BJ (cell line): Measurements from ENCODE around the gene PLEKHD1. TPM values are rescaled to one million over a fixed set of nuclear protein-coding genes. Genes with fewer than 3 reads are reported as not detected.
A peak's percentile ranks its signal among the peaks of the same experiment; 100 is the strongest.

ENCODE experiments used
- CTCF ChIA-PET: fragments of 350-600 bp; formaldehyde crosslinking; extraction: SDS; loops from one replicate; lab custom pipeline; 2021; ENCODE audit warnings: antibody characterized with exemption, inconsistent platforms; lab: Yijun Ruan, JAX
- POLR2A ChIA-PET: fragments of 300-600 bp; sonication (Branson Sonifier 250); formaldehyde crosslinking; extraction: SDS; loops from one replicate; lab custom pipeline; 2021; ENCODE audit warnings: antibody characterized with exemption; lab: Charles Lee
- DNase-seq: peaks from one replicate; pipeline ENCODE4 v3.0.0-alpha.2; 2011; ENCODE audit warnings: low read depth
- H3K27me3 ChIP-seq: 2 replicates; pipeline ENCODE4 v1.6.0; 2011; ENCODE audit warnings: low read length; ENCODE audit not compliant: control insufficient read depth, insufficient read depth
- H3K36me3 ChIP-seq: 2 replicates; pipeline ENCODE4 v1.5.1; 2011; ENCODE audit warnings: low read length; ENCODE audit not compliant: control insufficient read depth, insufficient read depth
- H3K4me3 ChIP-seq: 2 replicates; pipeline ENCODE4 v1.5.1; 2011; ENCODE audit warnings: low read depth, mild to moderate bottlenecking, control low read depth, low read length
- CTCF ChIP-seq: IDR thresholded peaks from 2 replicates; pipeline ENCODE4 v1.5.1; 2011; ENCODE audit warnings: low read depth, mild to moderate bottlenecking, control low read depth, inconsistent platforms, low read length, moderate library complexity; ENCODE audit not compliant: insufficient read depth
- polyA plus RNA-seq: library from polyadenylated mRNA; depleted of rRNA; stranded (reverse); fragments of >200 nt; gene quantifications from 2 replicates; pipeline ENCODE4 v1.2.3, GENCODE V29; 2011

The PLEKHD1 gene
- polyA plus RNA-seq, 1 experiment = 0.01 TPM

- DNase-seq = no peak
- Histone ChIP-seq H3K4me3 (no peak overlapping the region), H3K27me3 (peaks cover 23% of the 10 kb centered on the region), H3K36me3 (no peaks in the 10 kb centered on the region)
- ChIA-PET CTCF (interaction anchor here (1.0 to 1.2 kb wide), 2 partner anchors 20 to 21 kb away, joined by 3 to 5 read pairs; no protein-coding TSS in a partner anchor), POLR2A (no interaction called here)
- TF ChIP-seq CTCF = no peak
These were observed 4.4 kb upstream of the PLEKHD1 start for GRCh38 chr14:69480136-69480535.

GRCh38 chr14:69481815-69482568, 2.5 kb upstream of the PLEKHD1 start:
- H3K4me3 ChIP-seq = no peak overlapping the region
- TF ChIP-seq CTCF = no peak
- DNase-seq = no peak
- ChIA-PET CTCF (interaction anchor here (0.7 to 2.0 kb wide), 2 partner anchors 22 to 239 kb away, joined by 4 read pairs; no protein-coding TSS in a partner anchor), POLR2A (no interaction called here)
- no peaks in the 10 kb centered on the region for H3K36me3 ChIP-seq
- H3K27me3 ChIP-seq = peaks cover 36% of the 10 kb centered on the region

GRCh38 chr14:69483765-69484443, 624 bp upstream of the PLEKHD1 start:
- CTCF ChIA-PET = interaction anchor here (0.9 kb wide), 1 partner anchor 9 kb away, joined by 5 read pairs; no protein-coding TSS in a partner anchor
- no peak for DNase-seq
- H3K4me3 ChIP-seq = peak overlapping the region; percentile 0; the same call in 1 of the 2 replicates
- no peak for TF ChIP-seq CTCF
- POLR2A ChIA-PET = no interaction called here
- H3K27me3 ChIP-seq = peaks cover 41% of the 10 kb centered on the region
- H3K36me3 ChIP-seq = no peaks in the 10 kb centered on the region

GRCh38 chr14:69485315-69485660, 760 bp downstream of the PLEKHD1 start:
- DNase-seq = no peak
- Histone ChIP-seq H3K36me3 (no peaks in the 10 kb centered on the region), H3K27me3 (peaks cover 43% of the 10 kb centered on the region), H3K4me3 (no peak overlapping the region)
- ChIA-PET POLR2A (no interaction called here), CTCF (interaction anchor here (0.8 to 1.1 kb wide), 2 partner anchors 10 to 34 kb away, joined by 3 read pairs; no protein-coding TSS in a partner anchor)
- TF ChIP-seq CTCF = no peak

GRCh38 chr14:69485701-69486100, 1.2 kb downstream of the PLEKHD1 start:
- ChIA-PET POLR2A (no interaction called here), CTCF (interaction anchor here (0.7 to 1.1 kb wide), 3 partner anchors 10 to 35 kb away, joined by 3 read pairs; no protein-coding TSS in a partner anchor)
- no peak for DNase-seq
- TF ChIP-seq CTCF = no peak
- no peaks in the 10 kb centered on the region for H3K36me3 ChIP-seq
- peaks cover 43% of the 10 kb centered on the region for H3K27me3 ChIP-seq
- no peak overlapping the region for H3K4me3 ChIP-seq
